Astrocyte (in vitro differentiated cells and primary cell): ENCODE measurements around the gene CNTNAP2. TPM values are rescaled to one million over a fixed set of nuclear protein-coding genes. Genes with fewer than 3 reads are reported as not detected.

Source experiments
- DNase-seq: peaks from one replicate; pipeline ENCODE4 v3.0.0-alpha.2; 2010; ENCODE audit warnings: low read depth
- FAIRE-seq: peaks from 2 replicates; lab custom pipeline; 2011; peaks lifted over from hg19 to GRCh38; lab: Jason Lieb, UNC
- H2AFZ ChIP-seq: 2 replicates; pipeline ENCODE4 v1.6.0; 2012; ENCODE audit warnings: low read depth, low read length, inconsistent platforms
- H3K27ac ChIP-seq: 2 replicates; pipeline ENCODE4 v1.5.1; 2011; ENCODE audit warnings: low read depth, low read length, inconsistent platforms
- H3K27me3 ChIP-seq: 2 replicates; pipeline ENCODE4 v1.6.0; 2011; ENCODE audit warnings: low read length, inconsistent platforms; ENCODE audit not compliant: insufficient read depth
- H3K36me3 ChIP-seq: 2 replicates; pipeline ENCODE4 v1.5.1; 2011; ENCODE audit warnings: low read length, inconsistent platforms; ENCODE audit not compliant: insufficient read depth
- H3K4me1 ChIP-seq: 2 replicates; pipeline ENCODE4 v1.5.1; 2011; ENCODE audit warnings: low read length, inconsistent platforms; ENCODE audit not compliant: insufficient read depth
- H3K4me2 ChIP-seq: 2 replicates; pipeline ENCODE4 v1.6.0; 2012; ENCODE audit warnings: low read length, inconsistent platforms
- H3K4me3 ChIP-seq: 2 replicates; pipeline ENCODE4 v1.5.1; 2011; ENCODE audit warnings: low read depth, mild to moderate bottlenecking, low read length, inconsistent platforms; ENCODE audit not compliant: insufficient read depth
- H3K79me2 ChIP-seq: 2 replicates; pipeline ENCODE4 v1.6.0; 2012; ENCODE audit warnings: mild to moderate bottlenecking, low read length, inconsistent platforms; ENCODE audit not compliant: insufficient read depth
- H3K9ac ChIP-seq: 2 replicates; pipeline ENCODE4 v1.6.0; 2012; ENCODE audit warnings: mild to moderate bottlenecking, low read length, inconsistent platforms
- H3K9me3 ChIP-seq: 2 replicates; pipeline ENCODE4 v1.5.1; 2012; ENCODE audit warnings: low read depth, mild to moderate bottlenecking, low read length, inconsistent platforms; ENCODE audit not compliant: insufficient read depth
- H4K20me1 ChIP-seq: 2 replicates; pipeline ENCODE4 v1.6.0; 2012; ENCODE audit warnings: low read length, inconsistent platforms; ENCODE audit not compliant: insufficient read depth
- H3K27ac Mint-ChIP-seq: one replicate; pipeline ENCODE4 v1.8.0; 2021; ENCODE audit warnings: mild to moderate bottlenecking, mixed read lengths; ENCODE audit not compliant: unreplicated experiment
- H3K27me3 Mint-ChIP-seq: one replicate; pipeline ENCODE4 v1.8.0; 2021; ENCODE audit warnings: low read depth, mixed read lengths; ENCODE audit not compliant: unreplicated experiment
- H3K36me3 Mint-ChIP-seq: one replicate; pipeline ENCODE4 v1.8.0; 2021; ENCODE audit warnings: low read depth, mixed read lengths; ENCODE audit not compliant: unreplicated experiment
- H3K4me1 Mint-ChIP-seq: one replicate; pipeline ENCODE4 v1.8.0; 2021; ENCODE audit warnings: low read depth, mixed read lengths; ENCODE audit not compliant: unreplicated experiment
- H3K4me3 Mint-ChIP-seq: one replicate; pipeline ENCODE4 v1.8.0; 2021; ENCODE audit warnings: mild to moderate bottlenecking, moderate library complexity, mixed read lengths; ENCODE audit not compliant: unreplicated experiment
- H3K9me3 Mint-ChIP-seq: one replicate; pipeline ENCODE4 v1.8.0; 2021; ENCODE audit warnings: mild to moderate bottlenecking, mixed read lengths; ENCODE audit not compliant: unreplicated experiment
- EZH2 ChIP-seq: IDR thresholded peaks from 2 replicates; pipeline ENCODE4 v1.6.1; 2012; ENCODE audit warnings: mild to moderate bottlenecking, low read length, inconsistent platforms; ENCODE audit not compliant: insufficient read depth
- total RNA-seq: library from RNA; stranded (reverse); gene quantifications from 2 replicates; pipeline ENCODE4 v1.2.1, GENCODE V29; 2021
- TF ChIP-seq, protein P1 (sequence below): IDR thresholded peaks from 2 replicates; pipeline ENCODE4 v1.5.1; 2011; ENCODE audit warnings: low read depth, mild to moderate bottlenecking, inconsistent platforms, low read length, moderate library complexity; ENCODE audit not compliant: insufficient read depth

The CNTNAP2 gene
- total RNA-seq, 1 donor from 2014 or later: 20.0 TPM

- Mint-ChIP-seq H3K4me3 (no peak overlapping the region), H3K36me3 (no peaks in the 10 kb centered on the region), H3K4me1 (peaks cover 7% of the 10 kb centered on the region), H3K27ac (no peak overlapping the region), H3K9me3 (no peaks in the 10 kb centered on the region), H3K27me3 (no peaks in the 10 kb centered on the region)
- Histone ChIP-seq H3K27me3 (no peaks in the 10 kb centered on the region), H3K79me2 (no peaks in the 10 kb centered on the region), H3K36me3 (no peaks in the 10 kb centered on the region), H3K4me3 (no peak overlapping the region), H3K9ac (no peak overlapping the region), H4K20me1 (no peaks in the 10 kb centered on the region), H3K4me1 (no peaks in the 10 kb centered on the region), H2AFZ (no peak overlapping the region), H3K4me2 (no peak overlapping the region), H3K27ac (no peak overlapping the region), H3K9me3 (no peaks in the 10 kb centered on the region)
- no peak for TF ChIP-seq EZH2
- TF ChIP-seq, protein P1, sequence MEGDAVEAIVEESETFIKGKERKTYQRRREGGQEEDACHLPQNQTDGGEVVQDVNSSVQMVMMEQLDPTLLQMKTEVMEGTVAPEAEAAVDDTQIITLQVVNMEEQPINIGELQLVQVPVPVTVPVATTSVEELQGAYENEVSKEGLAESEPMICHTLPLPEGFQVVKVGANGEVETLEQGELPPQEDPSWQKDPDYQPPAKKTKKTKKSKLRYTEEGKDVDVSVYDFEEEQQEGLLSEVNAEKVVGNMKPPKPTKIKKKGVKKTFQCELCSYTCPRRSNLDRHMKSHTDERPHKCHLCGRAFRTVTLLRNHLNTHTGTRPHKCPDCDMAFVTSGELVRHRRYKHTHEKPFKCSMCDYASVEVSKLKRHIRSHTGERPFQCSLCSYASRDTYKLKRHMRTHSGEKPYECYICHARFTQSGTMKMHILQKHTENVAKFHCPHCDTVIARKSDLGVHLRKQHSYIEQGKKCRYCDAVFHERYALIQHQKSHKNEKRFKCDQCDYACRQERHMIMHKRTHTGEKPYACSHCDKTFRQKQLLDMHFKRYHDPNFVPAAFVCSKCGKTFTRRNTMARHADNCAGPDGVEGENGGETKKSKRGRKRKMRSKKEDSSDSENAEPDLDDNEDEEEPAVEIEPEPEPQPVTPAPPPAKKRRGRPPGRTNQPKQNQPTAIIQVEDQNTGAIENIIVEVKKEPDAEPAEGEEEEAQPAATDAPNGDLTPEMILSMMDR: no peak
- DNase-seq (no peak), FAIRE-seq (no peak)
Observed at GRCh38 chr7:147296201-147296600, 1179.6 kb downstream of the CNTNAP2 start.

DNA sequence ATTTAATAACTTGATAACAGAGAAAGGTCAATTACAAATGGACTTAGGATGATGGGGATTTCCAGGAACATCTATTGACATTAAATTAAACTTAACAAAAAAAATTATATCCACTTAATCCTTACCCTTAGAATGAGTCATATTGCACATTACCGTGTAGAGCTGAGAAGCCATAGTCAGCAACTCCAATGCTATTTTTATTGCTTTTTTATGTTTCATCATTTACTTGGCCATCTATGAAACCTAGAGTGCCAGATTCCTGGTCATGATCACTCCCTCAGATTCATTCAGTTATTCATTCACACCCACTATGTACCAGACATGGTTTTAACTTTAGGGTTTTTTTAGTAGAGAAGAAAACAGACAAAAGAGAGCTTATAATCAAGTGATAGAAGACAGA, 1180.4 kb downstream of the CNTNAP2 start:
- Mint-ChIP-seq H3K27ac (no peak overlapping the region), H3K9me3 (no peaks in the 10 kb centered on the region), H3K36me3 (no peaks in the 10 kb centered on the region), H3K4me3 (no peak overlapping the region), H3K27me3 (no peaks in the 10 kb centered on the region), H3K4me1 (peaks cover 7% of the 10 kb centered on the region)
- Histone ChIP-seq H3K27ac (no peak overlapping the region), H3K9me3 (no peaks in the 10 kb centered on the region), H3K9ac (no peak overlapping the region), H3K4me3 (no peak overlapping the region), H3K4me2 (no peak overlapping the region), H3K36me3 (no peaks in the 10 kb centered on the region), H4K20me1 (no peaks in the 10 kb centered on the region), H3K27me3 (no peaks in the 10 kb centered on the region), H3K79me2 (no peaks in the 10 kb centered on the region), H3K4me1 (no peaks in the 10 kb centered on the region), H2AFZ (no peak overlapping the region)
- FAIRE-seq: no peak
- TF ChIP-seq EZH2: no peak
- TF ChIP-seq, protein P1: no peak
- DNase-seq: no peak

DNA sequence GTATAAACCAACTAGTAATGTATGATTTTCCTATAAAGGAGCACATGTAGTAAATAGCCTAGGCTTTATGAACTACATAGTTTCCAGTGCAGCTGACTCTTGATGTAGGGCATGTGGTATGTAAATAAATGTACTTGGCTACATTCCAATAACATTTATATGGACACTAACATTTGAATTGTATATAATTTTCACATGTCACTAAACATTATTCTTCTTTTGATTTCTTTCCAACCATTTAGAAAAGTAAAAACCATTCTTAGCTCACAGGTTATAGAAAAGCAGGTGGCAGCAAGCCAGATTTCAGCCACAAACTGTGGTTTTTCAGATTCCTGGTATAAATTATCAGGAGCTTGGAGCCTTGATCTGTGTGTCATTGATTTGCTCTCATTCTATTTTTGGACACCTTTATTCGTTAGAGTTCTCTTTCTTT, 1182.0 kb downstream of the CNTNAP2 start:
- no peak overlapping the region for H3K27ac Mint-ChIP-seq
- FAIRE-seq: no peak
- Histone ChIP-seq H4K20me1 (no peaks in the 10 kb centered on the region), H3K9me3 (no peaks in the 10 kb centered on the region), H3K36me3 (no peaks in the 10 kb centered on the region), H3K79me2 (no peaks in the 10 kb centered on the region), H3K4me1 (no peaks in the 10 kb centered on the region), H3K27me3 (no peaks in the 10 kb centered on the region), H3K27ac (no peak overlapping the region), H3K4me2 (no peak overlapping the region), H3K4me3 (no peak overlapping the region), H2AFZ (no peak overlapping the region), H3K9ac (no peak overlapping the region)
- H3K4me3 Mint-ChIP-seq: no peak overlapping the region
- no peaks in the 10 kb centered on the region for H3K9me3 Mint-ChIP-seq
- H3K4me1 Mint-ChIP-seq: peaks cover 7% of the 10 kb centered on the region
- no peaks in the 10 kb centered on the region for H3K27me3 Mint-ChIP-seq
- TF ChIP-seq EZH2: no peak
- TF ChIP-seq, protein P1: no peak
- DNase-seq: peak; percentile 10
- no peaks in the 10 kb centered on the region for H3K36me3 Mint-ChIP-seq
